ENCODE data around the gene MAEA. TPM values are rescaled to one million over a fixed set of nuclear protein-coding genes. Genes with fewer than 3 reads are reported as not detected.

The MAEA gene
- total and polyA plus RNA-seq, 10 of the 15 experiments (the other 5 are each of a cell fraction or from before 2014, with no cell fraction given), result 3.6 to 67.1 (median 54.6) TPM

- TF ChIP-seq IRF5 (IDR thresholded peaks at IDR 0.05; ENCODE audit: borderline replicate concordance), result no peak
- TF ChIP-seq PRDM15 (CRISPR knock-in tag; IDR thresholded peaks at IDR 0.05), result no peak
- peak; percentile 68; the same call in 1 of the 2 replicates for TF ChIP-seq SMARCA5 (IDR thresholded peaks at IDR 0.05)
- TF ChIP-seq JUNB (IDR thresholded peaks at IDR 0.05), result no peak
- 0 out of 2 replicates have a peak, but pooled peaks have one; percentile 57 for TF ChIP-seq FOXM1 (IDR thresholded peaks at IDR 0.05; ENCODE audit: low read depth, low read length)
- TF ChIP-seq HSF1 (IDR thresholded peaks at IDR 0.05; ENCODE audit: low read depth, low read length), result no peak
- peak; percentile 47 for TF ChIP-seq IKZF1 (conservative IDR thresholded peaks at IDR 0.05)
- TF ChIP-seq TBL1XR1 (IDR thresholded peaks at IDR 0.05; ENCODE audit: low read depth, low read length), result no peak; the same call in 1 of the 2 replicates
- TF ChIP-seq SIX5 (IDR thresholded peaks at IDR 0.05; ENCODE audit: low read depth, low read length, severe bottlenecking), result no peak
- no peak for TF ChIP-seq MYB (IDR thresholded peaks at IDR 0.05; ENCODE audit: borderline replicate concordance, low read depth, low read length)
- TF ChIP-seq IKZF2 (IDR thresholded peaks at IDR 0.05), result no peak
- TF ChIP-seq MLLT1 (IDR thresholded peaks at IDR 0.05), result 0 out of 2 replicates have a peak, but pooled peaks have one; percentile 33
- peak; percentile 45; the same call in 1 of the 2 replicates for TF ChIP-seq GATAD2B (conservative IDR thresholded peaks at IDR 0.05; ENCODE audit: low read depth)
- peak; percentile 72; the same call in 2 of the 3 replicates for TF ChIP-seq POU2F2 (IDR thresholded peaks at IDR 0.05; ENCODE audit: borderline replicate concordance, low read depth, low read length)
- TF ChIP-seq ZNF592 (IDR thresholded peaks at IDR 0.05), result no peak
- TF ChIP-seq KAT2A (conservative IDR thresholded peaks at IDR 0.05; ENCODE audit: control insufficient read depth, low read depth, low read length), result no peak
Measured at GRCh38 chr4:1289207-1290164, at the start of gene MAEA (continued).

All from GM12878 (cell line).